HG03064 (cell line): ENCODE measurements around the gene SLC35A3.
"Not testable (repeated sequence)": the region's sequence is repeated elsewhere in the genome, so short reads cannot be mapped to it uniquely, and the experiment has no call there.

ENCODE experiments used
- ATAC-seq: cut with Tn5 transposase; IDR thresholded peaks from one replicate; pipeline ENCODE4 v1.9.1; 2021; ENCODE audit warnings: low read depth; ENCODE audit not compliant: unreplicated experiment

The SLC35A3 gene

GRCh38 chr1:99970713-99971255 lies 988 bp downstream of the SLC35A3 start:
- no peak for ATAC-seq

GRCh38 chr1:99972066-99972465 lies 2.3 kb downstream of the SLC35A3 start:
- not testable (repeated sequence) for ATAC-seq

GRCh38 chr1:99975529-99975928 lies 5.7 kb downstream of the SLC35A3 start:
- ATAC-seq: no peak

- not testable (repeated sequence) for ATAC-seq
Measured at GRCh38 chr1:99977326-99977725, 7.5 kb downstream of the SLC35A3 start.

GRCh38 chr1:99978218-99978617 lies 8.4 kb downstream of the SLC35A3 start:
- no peak for ATAC-seq

GRCh38 chr1:99979091-99979490 lies 9.3 kb downstream of the SLC35A3 start:
- no peak for ATAC-seq

- ATAC-seq: no peak
Measured at GRCh38 chr1:99980928-99981327, 11.1 kb downstream of the SLC35A3 start.

GRCh38 chr1:99986656-99987225 lies 16.9 kb downstream of the SLC35A3 start:
- ATAC-seq: no peak

GRCh38 chr1:99988210-99988765 lies 18.5 kb downstream of the SLC35A3 start:
- ATAC-seq: no peak

GRCh38 chr1:99992044-99992722 lies 22.4 kb downstream of the SLC35A3 start:
- ATAC-seq: no peak

GRCh38 chr1:99992760-99993467 lies 23.1 kb downstream of the SLC35A3 start:
- ATAC-seq: peak; percentile 83

- no peak for ATAC-seq
Measured at GRCh38 chr1:99993468-99993845, 23.7 kb downstream of the SLC35A3 start.

GRCh38 chr1:99994496-99994895 lies 24.7 kb downstream of the SLC35A3 start:
- ATAC-seq: no peak

GRCh38 chr1:99996951-99997350 lies 27.2 kb downstream of the SLC35A3 start:
- ATAC-seq: no peak

- ATAC-seq: no peak
Measured at GRCh38 chr1:100001462-100001861, 31.7 kb downstream of the SLC35A3 start.

GRCh38 chr1:100005424-100005823 lies 35.6 kb downstream of the SLC35A3 start:
- ATAC-seq: no peak

GRCh38 chr1:100006688-100007087 lies 36.9 kb downstream of the SLC35A3 start:
- ATAC-seq: no peak

GRCh38 chr1:100009458-100009857 lies 39.7 kb downstream of the SLC35A3 start:
- ATAC-seq: no peak

- ATAC-seq: no peak
Measured at GRCh38 chr1:100010804-100011203, 41.0 kb downstream of the SLC35A3 start.

- ATAC-seq: no peak
Measured at GRCh38 chr1:100019220-100019619, 49.4 kb downstream of the SLC35A3 start.

- ATAC-seq: no peak
Measured at GRCh38 chr1:100023482-100023881, 53.7 kb downstream of the SLC35A3 start.
